ENCODE measurements around the gene GSTM3. TPM values are rescaled to one million over a fixed set of nuclear protein-coding genes. Genes with fewer than 3 reads are reported as not detected.

Gene GSTM3
- total and polyA plus RNA-seq, 2 donors from 2014 or later: 54.7 to 405 TPM

- Histone ChIP-seq H3K4me3 (ENCODE audit: low read length in 3 of 3) (no peak overlapping the region), H3K36me3 (ENCODE audit: control insufficient read depth in 2 of 3, insufficient read depth in 3 of 3, low read length in 3 of 3) (no peaks in the 10 kb centered on the region), H3K9ac (ENCODE audit: low read length in 3 of 3) (no peak overlapping the region), H3K27ac (ENCODE audit: low read depth in 2 of 2, low read length in 2 of 2) (no peak overlapping the region), H3K27me3 (ENCODE audit: control insufficient read depth, insufficient read depth, low read length) (no peaks in the 10 kb centered on the region), H3K4me1 (ENCODE audit: control insufficient read depth in 2 of 3, insufficient read depth in 2 of 3, low read depth in 1 of 3, low read length in 3 of 3) (no peaks in the 10 kb centered on the region), H3K9me3 (ENCODE audit: control insufficient read depth in 2 of 3, insufficient read depth in 1 of 3, low read length in 3 of 3) (no peaks in the 10 kb centered on the region)
- no peak for TF ChIP-seq CTCF (IDR thresholded peaks at IDR 0.05; ENCODE audit: borderline replicate concordance, extremely low read depth, insufficient read depth)
- intact Hi-C loops (cut with DNase I): no loop called here
- DNase-seq: no peak
- no peak for FAIRE-seq
Measured at GRCh38 chr1:109719337-109719837, 21.5 kb downstream of the GSTM3 start.

GRCh38 chr1:109718495-109718894 is 22.3 kb downstream of the GSTM3 start:
- DNase-seq (peak in 2 of 5 donors; percentile 34 to 47), FAIRE-seq (no peak)
- peak; percentile 19 for TF ChIP-seq CTCF (IDR thresholded peaks at IDR 0.05; ENCODE audit: borderline replicate concordance, extremely low read depth, insufficient read depth)
- H3K27me3 ChIP-seq (ENCODE audit: control insufficient read depth, insufficient read depth, low read length): no peaks in the 10 kb centered on the region
- H3K9me3 ChIP-seq (ENCODE audit: control insufficient read depth in 2 of 3, insufficient read depth in 1 of 3, low read length in 3 of 3): no peaks in the 10 kb centered on the region
- intact Hi-C loops (cut with DNase I): no loop called here
- H3K36me3 ChIP-seq (ENCODE audit: control insufficient read depth in 2 of 3, insufficient read depth in 3 of 3, low read length in 3 of 3): no peaks in the 10 kb centered on the region
- H3K9ac ChIP-seq (ENCODE audit: low read length in 3 of 3): no peak overlapping the region
- H3K4me3 ChIP-seq (ENCODE audit: low read length in 3 of 3): no peak overlapping the region
- no peak overlapping the region for H3K27ac ChIP-seq (ENCODE audit: low read depth in 2 of 2, low read length in 2 of 2)
- no peaks in the 10 kb centered on the region for H3K4me1 ChIP-seq (ENCODE audit: control insufficient read depth in 2 of 3, insufficient read depth in 2 of 3, low read depth in 1 of 3, low read length in 3 of 3)

GRCh38 chr1:109717729-109718128 is 23.1 kb downstream of the GSTM3 start:
- no peaks in the 10 kb centered on the region for H3K4me1 ChIP-seq (ENCODE audit: control insufficient read depth in 2 of 3, insufficient read depth in 2 of 3, low read depth in 1 of 3, low read length in 3 of 3)
- DNase-seq: no peak
- H3K9me3 ChIP-seq (ENCODE audit: control insufficient read depth in 2 of 3, insufficient read depth in 1 of 3, low read length in 3 of 3): no peaks in the 10 kb centered on the region
- intact Hi-C loops (cut with DNase I): no loop called here
- no peak overlapping the region for H3K27ac ChIP-seq (ENCODE audit: low read depth in 2 of 2, low read length in 2 of 2)
- H3K27me3 ChIP-seq (ENCODE audit: control insufficient read depth, insufficient read depth, low read length): no peaks in the 10 kb centered on the region
- no peak for FAIRE-seq
- TF ChIP-seq CTCF (IDR thresholded peaks at IDR 0.05; ENCODE audit: borderline replicate concordance, extremely low read depth, insufficient read depth): no peak
- no peak overlapping the region for H3K9ac ChIP-seq (ENCODE audit: low read length in 3 of 3)
- H3K4me3 ChIP-seq (ENCODE audit: low read length in 3 of 3): no peak overlapping the region
- H3K36me3 ChIP-seq (ENCODE audit: control insufficient read depth in 2 of 3, insufficient read depth in 3 of 3, low read length in 3 of 3): no peaks in the 10 kb centered on the region

GRCh38 chr1:109716570-109717090 is 24.2 kb downstream of the GSTM3 start:
- Histone ChIP-seq H3K27ac (ENCODE audit: low read depth in 2 of 2, low read length in 2 of 2) (no peak overlapping the region), H3K36me3 (ENCODE audit: control insufficient read depth in 2 of 3, insufficient read depth in 3 of 3, low read length in 3 of 3) (no peaks in the 10 kb centered on the region), H3K9me3 (ENCODE audit: control insufficient read depth in 2 of 3, insufficient read depth in 1 of 3, low read length in 3 of 3) (no peaks in the 10 kb centered on the region), H3K4me3 (ENCODE audit: low read length in 3 of 3) (no peak overlapping the region), H3K9ac (ENCODE audit: low read length in 3 of 3) (no peak overlapping the region), H3K4me1 (ENCODE audit: control insufficient read depth in 2 of 3, insufficient read depth in 2 of 3, low read depth in 1 of 3, low read length in 3 of 3) (no peaks in the 10 kb centered on the region), H3K27me3 (ENCODE audit: control insufficient read depth, insufficient read depth, low read length) (no peaks in the 10 kb centered on the region)
- intact Hi-C loops (cut with DNase I): no loop called here
- FAIRE-seq: no peak
- TF ChIP-seq CTCF (IDR thresholded peaks at IDR 0.05; ENCODE audit: borderline replicate concordance, extremely low read depth, insufficient read depth): no peak
- no peak for DNase-seq

Data from kidney (tissue), 14 donors.